ENCODE results near the gene SLC35G6.

The SLC35G6 gene

GRCh38 chr17:7444682-7445618 is 36.3 kb upstream of the SLC35G6 start, which contains the start of gene CHRNB1:
Gene CHRNB1 (plus strand): TSS chr17:7445061. CDS start chr17:7445128, 67 bp downstream.
- TF ChIP-seq FOXP2 (optimal IDR thresholded peaks at IDR 0.05; ENCODE audit: borderline replicate concordance, extremely low read depth, extremely low read length, insufficient read depth) (no peak), POLR2AphosphoS5 (IDR thresholded peaks at IDR 0.05; ENCODE audit: low read depth, low read length) (no peak), SIN3A (IDR thresholded peaks at IDR 0.05; ENCODE audit: borderline replicate concordance, insufficient read depth, low read length) (no peak), TAF1 (IDR thresholded peaks at IDR 0.05; ENCODE audit: borderline replicate concordance, insufficient read depth, low read length) (no peak)
- TF ChIP-seq, protein P1, sequence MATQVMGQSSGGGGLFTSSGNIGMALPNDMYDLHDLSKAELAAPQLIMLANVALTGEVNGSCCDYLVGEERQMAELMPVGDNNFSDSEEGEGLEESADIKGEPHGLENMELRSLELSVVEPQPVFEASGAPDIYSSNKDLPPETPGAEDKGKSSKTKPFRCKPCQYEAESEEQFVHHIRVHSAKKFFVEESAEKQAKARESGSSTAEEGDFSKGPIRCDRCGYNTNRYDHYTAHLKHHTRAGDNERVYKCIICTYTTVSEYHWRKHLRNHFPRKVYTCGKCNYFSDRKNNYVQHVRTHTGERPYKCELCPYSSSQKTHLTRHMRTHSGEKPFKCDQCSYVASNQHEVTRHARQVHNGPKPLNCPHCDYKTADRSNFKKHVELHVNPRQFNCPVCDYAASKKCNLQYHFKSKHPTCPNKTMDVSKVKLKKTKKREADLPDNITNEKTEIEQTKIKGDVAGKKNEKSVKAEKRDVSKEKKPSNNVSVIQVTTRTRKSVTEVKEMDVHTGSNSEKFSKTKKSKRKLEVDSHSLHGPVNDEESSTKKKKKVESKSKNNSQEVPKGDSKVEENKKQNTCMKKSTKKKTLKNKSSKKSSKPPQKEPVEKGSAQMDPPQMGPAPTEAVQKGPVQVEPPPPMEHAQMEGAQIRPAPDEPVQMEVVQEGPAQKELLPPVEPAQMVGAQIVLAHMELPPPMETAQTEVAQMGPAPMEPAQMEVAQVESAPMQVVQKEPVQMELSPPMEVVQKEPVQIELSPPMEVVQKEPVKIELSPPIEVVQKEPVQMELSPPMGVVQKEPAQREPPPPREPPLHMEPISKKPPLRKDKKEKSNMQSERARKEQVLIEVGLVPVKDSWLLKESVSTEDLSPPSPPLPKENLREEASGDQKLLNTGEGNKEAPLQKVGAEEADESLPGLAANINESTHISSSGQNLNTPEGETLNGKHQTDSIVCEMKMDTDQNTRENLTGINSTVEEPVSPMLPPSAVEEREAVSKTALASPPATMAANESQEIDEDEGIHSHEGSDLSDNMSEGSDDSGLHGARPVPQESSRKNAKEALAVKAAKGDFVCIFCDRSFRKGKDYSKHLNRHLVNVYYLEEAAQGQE (IDR thresholded peaks at IDR 0.05; ENCODE audit: insufficient read depth in 1 of 2, low read depth in 2 of 2, low read length in 2 of 2), result no peak

DNA sequence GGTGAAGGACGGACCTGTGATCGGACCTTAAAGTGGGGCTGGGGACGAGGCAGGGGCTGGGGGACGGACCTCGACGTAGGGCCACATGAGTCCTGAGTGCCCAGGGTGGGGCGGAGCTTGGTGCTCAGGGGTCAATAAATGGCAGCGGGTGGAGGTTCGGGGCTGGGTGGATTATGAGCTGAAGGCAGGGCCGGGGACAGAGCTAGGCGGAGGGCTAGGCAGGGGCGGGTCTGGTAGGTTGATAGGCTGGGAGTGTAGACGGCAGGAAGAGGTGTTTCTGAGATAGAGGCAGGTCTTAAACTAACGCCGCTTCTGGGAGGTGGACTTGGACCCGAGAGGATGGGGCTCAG is 35.7 kb upstream of the SLC35G6 start:
- TF ChIP-seq FOXP2 (optimal IDR thresholded peaks at IDR 0.05; ENCODE audit: borderline replicate concordance, extremely low read depth, extremely low read length, insufficient read depth), result no peak
- no peak for TF ChIP-seq POLR2AphosphoS5 (IDR thresholded peaks at IDR 0.05; ENCODE audit: low read depth, low read length)
- no peak for TF ChIP-seq SIN3A (IDR thresholded peaks at IDR 0.05; ENCODE audit: borderline replicate concordance, insufficient read depth, low read length)
- TF ChIP-seq, protein P1 (IDR thresholded peaks at IDR 0.05; ENCODE audit: insufficient read depth in 1 of 2, low read depth in 2 of 2, low read length in 2 of 2), result no peak
- TF ChIP-seq TAF1 (IDR thresholded peaks at IDR 0.05; ENCODE audit: borderline replicate concordance, insufficient read depth, low read length), result no peak

DNA sequence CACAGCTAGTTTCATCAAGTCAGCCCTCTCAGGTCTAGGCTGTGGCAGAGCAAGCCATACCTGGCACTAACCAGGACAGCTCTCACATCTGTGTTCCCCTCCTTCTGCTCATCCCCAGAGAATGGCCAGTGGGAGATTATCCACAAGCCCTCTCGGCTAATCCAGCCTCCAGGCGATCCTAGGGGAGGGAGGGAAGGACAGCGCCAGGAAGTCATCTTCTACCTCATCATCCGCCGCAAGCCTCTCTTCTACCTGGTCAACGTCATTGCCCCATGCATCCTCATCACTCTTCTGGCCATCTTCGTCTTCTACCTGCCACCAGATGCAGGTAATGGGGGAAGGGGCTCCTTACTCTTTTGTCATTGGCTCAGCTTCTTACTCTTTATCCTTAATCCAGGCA is 32.8 kb upstream of the SLC35G6 start:
- no peak for TF ChIP-seq POLR2AphosphoS5 (IDR thresholded peaks at IDR 0.05; ENCODE audit: low read depth, low read length)
- TF ChIP-seq, protein P1 (IDR thresholded peaks at IDR 0.05; ENCODE audit: insufficient read depth in 1 of 2, low read depth in 2 of 2, low read length in 2 of 2), result no peak

DNA sequence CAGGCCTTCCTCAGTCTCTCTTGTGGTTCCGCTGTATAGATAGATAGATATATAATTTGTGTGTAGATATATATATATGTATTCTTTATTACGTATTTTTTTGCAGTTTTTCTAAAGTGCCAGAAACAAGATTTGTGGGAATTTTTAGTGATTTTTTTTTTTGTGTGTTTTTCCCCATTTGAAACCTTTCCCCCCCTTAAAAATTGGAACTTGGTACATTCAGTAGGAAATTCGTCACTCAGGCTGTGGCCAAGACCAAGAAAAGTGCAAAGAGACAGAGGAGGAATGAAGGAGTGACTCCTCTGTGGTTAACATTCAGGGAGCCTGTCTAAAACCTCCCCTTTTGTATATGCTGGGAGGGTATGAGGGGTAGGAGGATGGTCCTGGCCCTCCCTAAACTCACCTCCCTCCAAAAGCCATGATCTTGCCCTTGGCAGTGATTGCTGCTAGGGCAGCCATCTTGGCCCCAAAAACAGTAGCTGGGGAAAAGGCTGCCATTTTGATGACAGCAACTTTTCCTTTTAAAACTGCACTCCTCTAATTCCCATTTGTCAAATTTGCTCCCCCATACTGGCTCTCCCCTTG is 21.2 kb upstream of the SLC35G6 start:
- TF ChIP-seq POLR2AphosphoS5 (IDR thresholded peaks at IDR 0.05; ENCODE audit: low read depth, low read length) (no peak), TAF1 (IDR thresholded peaks at IDR 0.05; ENCODE audit: borderline replicate concordance, insufficient read depth, low read length) (no peak)
- TF ChIP-seq, protein P1 (IDR thresholded peaks at IDR 0.05; ENCODE audit: insufficient read depth in 1 of 2, low read depth in 2 of 2, low read length in 2 of 2), result no peak

All from PFSK-1 (cell line).